ENCODE results near the gene ETS2.

DNA sequence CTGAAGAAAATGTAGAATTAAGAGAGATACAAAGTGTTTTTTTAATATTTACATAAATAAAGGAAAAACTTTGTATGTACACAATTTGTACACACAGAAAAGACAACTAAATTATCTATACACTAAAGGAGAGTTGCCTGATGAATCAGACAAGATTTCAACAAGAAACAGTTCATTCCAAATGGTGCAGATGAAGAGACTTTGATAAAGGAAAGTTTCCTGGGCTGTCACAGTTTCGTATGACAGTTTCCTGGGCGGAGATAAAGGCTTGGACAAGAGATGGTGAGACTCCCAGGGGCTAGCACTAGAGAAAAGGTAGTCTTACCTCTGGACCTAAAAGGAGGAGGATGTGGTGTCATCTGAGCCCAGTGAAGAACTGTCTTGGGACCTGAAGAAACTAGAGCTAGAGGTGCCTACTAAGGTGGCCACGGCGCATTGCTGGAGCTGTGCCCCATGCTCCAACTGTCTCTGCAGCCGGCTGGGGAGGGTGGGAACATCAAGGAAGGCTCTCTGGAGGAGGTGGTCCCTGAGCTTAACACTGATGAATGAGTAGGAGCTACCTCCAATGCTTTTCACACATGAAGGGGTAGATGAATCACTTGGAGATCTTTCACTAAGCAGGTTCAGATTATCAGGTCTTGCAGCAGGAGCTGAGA, 32.2 kb downstream of the ETS2 start:
- TF ChIP-seq CTCF (IDR thresholded peaks at IDR 0.05) = no peak
- TF ChIP-seq EZH2 (IDR thresholded peaks at IDR 0.05) = no peak
- TF ChIP-seq EZH2phosphoT487 (IDR thresholded peaks at IDR 0.05) = no peak
